GM13977 (cell line): ENCODE results near the gene AP5Z1.

Source experiments
- DNase-seq: peaks from one replicate; pipeline ENCODE4 v3.0.0; 2012; ENCODE audit warnings: low spot score
- in situ Hi-C: fragments of 300-500 bp; cut with MboI; formaldehyde crosslinking; loops from one replicate; pipeline ENCODE4 v1.12.0; 2022; ENCODE audit warnings: low sequenced_read_pairs, low pct_unique_long_range_greater_than_20kb, mixed read lengths, inconsistent platforms; ENCODE audit not compliant: unreplicated experiment
- TF ChIP-seq, protein P1 (sequence below): IDR thresholded peaks from 2 replicates; pipeline ENCODE4 v1.5.1; 2012; ENCODE audit warnings: mild to moderate bottlenecking, control low read depth; ENCODE audit not compliant: insufficient read depth; ENCODE audit errors: extremely low read depth, missing control alignments

Gene AP5Z1

DNA sequence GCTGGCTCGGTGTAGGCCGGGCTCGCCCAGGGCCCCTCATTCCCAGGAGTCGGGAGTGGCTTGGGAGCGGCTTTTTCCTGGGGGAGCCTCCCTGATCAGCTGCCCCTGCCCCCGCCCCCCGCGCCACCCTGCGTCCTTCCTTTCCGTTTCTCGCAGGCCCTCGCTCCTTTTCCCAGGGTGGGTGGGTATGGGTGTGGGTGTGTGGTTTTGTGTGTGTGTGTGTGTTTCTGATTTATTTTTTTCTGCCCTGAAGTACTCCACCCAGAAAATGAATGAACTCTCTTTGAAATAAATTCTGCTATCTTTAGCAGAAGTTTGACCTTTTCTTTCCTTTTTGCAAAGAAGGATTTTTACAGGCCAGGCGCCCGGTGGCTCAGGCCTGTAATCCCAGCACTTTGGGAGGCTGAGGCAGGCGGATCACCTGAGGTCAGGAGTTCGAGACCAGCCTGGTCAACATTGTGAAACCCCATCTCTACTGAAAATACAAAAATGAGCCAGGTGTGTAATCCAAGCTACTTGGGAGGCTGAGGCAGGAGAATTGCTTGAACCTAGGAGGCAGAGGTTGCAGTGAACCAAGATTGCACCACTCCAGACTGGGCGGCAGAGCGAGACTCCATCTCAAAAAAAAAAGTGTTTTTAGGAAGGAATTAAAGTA is 30.0 kb upstream of the AP5Z1 start:
- TF ChIP-seq, protein P1, sequence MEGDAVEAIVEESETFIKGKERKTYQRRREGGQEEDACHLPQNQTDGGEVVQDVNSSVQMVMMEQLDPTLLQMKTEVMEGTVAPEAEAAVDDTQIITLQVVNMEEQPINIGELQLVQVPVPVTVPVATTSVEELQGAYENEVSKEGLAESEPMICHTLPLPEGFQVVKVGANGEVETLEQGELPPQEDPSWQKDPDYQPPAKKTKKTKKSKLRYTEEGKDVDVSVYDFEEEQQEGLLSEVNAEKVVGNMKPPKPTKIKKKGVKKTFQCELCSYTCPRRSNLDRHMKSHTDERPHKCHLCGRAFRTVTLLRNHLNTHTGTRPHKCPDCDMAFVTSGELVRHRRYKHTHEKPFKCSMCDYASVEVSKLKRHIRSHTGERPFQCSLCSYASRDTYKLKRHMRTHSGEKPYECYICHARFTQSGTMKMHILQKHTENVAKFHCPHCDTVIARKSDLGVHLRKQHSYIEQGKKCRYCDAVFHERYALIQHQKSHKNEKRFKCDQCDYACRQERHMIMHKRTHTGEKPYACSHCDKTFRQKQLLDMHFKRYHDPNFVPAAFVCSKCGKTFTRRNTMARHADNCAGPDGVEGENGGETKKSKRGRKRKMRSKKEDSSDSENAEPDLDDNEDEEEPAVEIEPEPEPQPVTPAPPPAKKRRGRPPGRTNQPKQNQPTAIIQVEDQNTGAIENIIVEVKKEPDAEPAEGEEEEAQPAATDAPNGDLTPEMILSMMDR = no peak
- in situ Hi-C loops = no loop called here
- DNase-seq = no peak

GRCh38 chr7:4745971-4746919 is 29.2 kb upstream of the AP5Z1 start:
- DNase-seq = no peak
- TF ChIP-seq, protein P1 = no peak
- in situ Hi-C loops = no loop called here

- DNase-seq = no peak
- in situ Hi-C loops = no loop called here
- TF ChIP-seq, protein P1 = no peak
These were observed 28.4 kb upstream of the AP5Z1 start for GRCh38 chr7:4747013-4747412.

GRCh38 chr7:4747746-4748145 is 27.7 kb upstream of the AP5Z1 start:
- TF ChIP-seq, protein P1 = no peak
- in situ Hi-C loops = no loop called here
- no peak for DNase-seq

- in situ Hi-C loops = no loop called here
- TF ChIP-seq, protein P1 = no peak
- no peak for DNase-seq
These were observed 27.2 kb upstream of the AP5Z1 start for GRCh38 chr7:4748231-4748681.

DNA sequence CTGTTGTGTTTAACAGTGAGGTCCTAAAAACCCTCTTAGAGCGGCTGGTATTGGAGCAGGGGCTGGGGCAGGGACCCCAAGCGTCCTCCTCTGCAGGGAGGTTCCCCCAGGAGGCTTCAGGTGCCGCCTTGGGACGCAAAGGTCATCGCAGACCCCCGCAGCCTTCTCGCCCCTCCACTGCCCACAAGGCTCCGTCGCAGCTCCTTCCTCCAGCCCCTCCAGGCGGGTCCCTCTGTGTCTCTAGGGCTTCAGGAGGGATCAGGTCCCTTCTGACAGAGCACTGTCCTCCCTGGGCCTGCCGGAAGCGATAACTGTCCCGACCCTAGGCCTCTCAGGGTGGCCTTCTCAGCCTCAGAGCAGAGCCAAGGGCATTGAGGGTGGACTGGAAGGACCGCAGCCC is 26.1 kb upstream of the AP5Z1 start:
- in situ Hi-C loops = no loop called here
- DNase-seq = no peak
- TF ChIP-seq, protein P1 = no peak
